Panc1 (cell line): ENCODE data around the gene HIKESHI. TPM values are rescaled to one million over a fixed set of nuclear protein-coding genes. Genes with fewer than 3 reads are reported as not detected.

Experiments used
- ATAC-seq: fragments of 200-7000 bp; cut with Tn5 transposase; 2 replicates; pipeline ENCODE4 v1.9.1; 2020; ENCODE audit warnings: mild to moderate bottlenecking, moderate library complexity
- BruUV-seq: library from RNA; stranded (reverse); fragments of 400-500 nt; replicated peaks from 2 replicates; lab custom pipeline; 2021; lab: Mats Ljungman, UMichigan
- CTCF ChIA-PET: fragments of 300-600 bp; sonication (Branson Sonifier 250); formaldehyde crosslinking; loops from one replicate; lab custom pipeline; 2022; ENCODE audit warnings: antibody characterized with exemption; lab: Charles Lee
- POLR2A ChIA-PET: fragments of 300-600 bp; sonication (Branson Sonifier 250); formaldehyde crosslinking; loops from one replicate; lab custom pipeline; 2022; ENCODE audit warnings: antibody characterized with exemption; lab: Charles Lee
- DNase-seq: peaks from one replicate; pipeline ENCODE4 v3.0.0-alpha.2; 2010; ENCODE audit warnings: low read depth, low spot score
- H3K27ac ChIP-seq: 2 replicates; pipeline ENCODE4 v1.5.1; 2011; ENCODE audit warnings: mild to moderate bottlenecking, low read length, inconsistent platforms
- H3K27me3 ChIP-seq: fragments of 200-500 bp; sonication (Bioruptor generic); 2 replicates; pipeline ENCODE4 v1.6.0; 2014; ENCODE audit warnings: low read length, inconsistent platforms; ENCODE audit not compliant: control insufficient read depth, insufficient read depth
- H3K36me3 ChIP-seq: fragments of 200-500 bp; sonication (Bioruptor generic); 2 replicates; pipeline ENCODE4 v1.5.1; 2014; ENCODE audit warnings: inconsistent platforms, mild to moderate bottlenecking, low read length, moderate library complexity; ENCODE audit not compliant: control insufficient read depth, insufficient read depth
- H3K4me1 ChIP-seq: 2 replicates; pipeline ENCODE4 v1.5.1; 2011; ENCODE audit warnings: inconsistent platforms, mild to moderate bottlenecking, low read length, moderate library complexity; ENCODE audit not compliant: control insufficient read depth, insufficient read depth
- H3K4me3 ChIP-seq, 2 experiments: 2 replicates each; pipeline ENCODE4 v1.5.1; 2011 to 2012; ENCODE audit warnings: low read depth in 2 of 2, low read length in 2 of 2, mild to moderate bottlenecking in 2 of 2, inconsistent platforms in 1 of 2, moderate library complexity in 1 of 2
- H3K9me3 ChIP-seq: fragments of 200-500 bp; sonication (Bioruptor generic); 2 replicates; pipeline ENCODE4 v1.5.1; 2014; ENCODE audit warnings: low read depth, mild to moderate bottlenecking, inconsistent platforms, low read length, moderate library complexity; ENCODE audit not compliant: control insufficient read depth, insufficient read depth
- POLR2AphosphoS5 ChIP-seq: IDR thresholded peaks from 2 replicates; pipeline ENCODE4 v1.6.1; 2012; ENCODE audit warnings: mild to moderate bottlenecking, low read depth, low read length, moderate library complexity
- SIN3A ChIP-seq: IDR thresholded peaks from 2 replicates; pipeline ENCODE4 v1.6.1; 2012; ENCODE audit warnings: low read depth, mild to moderate bottlenecking, low read length, moderate library complexity, borderline replicate concordance; ENCODE audit not compliant: insufficient read depth
- TCF7L2 ChIP-seq: IDR thresholded peaks from 2 replicates; pipeline ENCODE4 v1.6.1; 2011; ENCODE audit warnings: mild to moderate bottlenecking, low read depth, low read length, inconsistent platforms
- in situ Hi-C: cut with HindIII; loops from 2 replicates; pipeline ENCODE4 v1.10.0; 2016; ENCODE audit warnings: low sequenced_read_pairs, low pct_unique_long_range_greater_than_20kb
- intact Hi-C: fragments of 100-400 bp; cut with micrococcal nuclease; formaldehyde crosslinking; loops from one replicate; pipeline ENCODE4 v1.10.0; 2022; ENCODE audit not compliant: unreplicated experiment
- total RNA-seq: library from RNA; stranded (reverse); gene quantifications from one replicate; pipeline ENCODE4 v1.2.1, GENCODE V29; 2021; ENCODE audit not compliant: unreplicated experiment
- TF ChIP-seq, protein P1 (sequence below): fragments of 450-650 bp; IDR thresholded peaks from 2 replicates; pipeline ENCODE4 v1.5.1; 2017; ENCODE audit warnings: mild to moderate bottlenecking
- TF ChIP-seq, protein P2 (sequence below), 2 experiments: IDR thresholded peaks; 2 replicates each; pipeline ENCODE4 v1.6.1; 2011 to 2012; ENCODE audit warnings: low read depth in 2 of 2, control low read depth in 1 of 2, low read length in 1 of 2, mild to moderate bottlenecking in 1 of 2, moderate library complexity in 1 of 2; ENCODE audit not compliant: insufficient read depth in 1 of 2

The HIKESHI gene
- total RNA-seq, 1 experiment from 2014 or later: 61.3 TPM

GRCh38 chr11:86374069-86374468 lies 72.0 kb downstream of the HIKESHI start:
- intact Hi-C loops (loop anchor here (10.0 kb wide), 1 partner anchor 541 kb away; no protein-coding TSS in a partner anchor), in situ Hi-C loops (no loop called here)
- ChIA-PET CTCF (no interaction called here), POLR2A (no interaction called here)
- Histone ChIP-seq H3K27me3 (no peaks in the 10 kb centered on the region), H3K4me3 (no peak overlapping the region), H3K36me3 (no peaks in the 10 kb centered on the region), H3K27ac (no peak overlapping the region), H3K9me3 (no peaks in the 10 kb centered on the region), H3K4me1 (no peaks in the 10 kb centered on the region)
- TF ChIP-seq, protein P1, sequence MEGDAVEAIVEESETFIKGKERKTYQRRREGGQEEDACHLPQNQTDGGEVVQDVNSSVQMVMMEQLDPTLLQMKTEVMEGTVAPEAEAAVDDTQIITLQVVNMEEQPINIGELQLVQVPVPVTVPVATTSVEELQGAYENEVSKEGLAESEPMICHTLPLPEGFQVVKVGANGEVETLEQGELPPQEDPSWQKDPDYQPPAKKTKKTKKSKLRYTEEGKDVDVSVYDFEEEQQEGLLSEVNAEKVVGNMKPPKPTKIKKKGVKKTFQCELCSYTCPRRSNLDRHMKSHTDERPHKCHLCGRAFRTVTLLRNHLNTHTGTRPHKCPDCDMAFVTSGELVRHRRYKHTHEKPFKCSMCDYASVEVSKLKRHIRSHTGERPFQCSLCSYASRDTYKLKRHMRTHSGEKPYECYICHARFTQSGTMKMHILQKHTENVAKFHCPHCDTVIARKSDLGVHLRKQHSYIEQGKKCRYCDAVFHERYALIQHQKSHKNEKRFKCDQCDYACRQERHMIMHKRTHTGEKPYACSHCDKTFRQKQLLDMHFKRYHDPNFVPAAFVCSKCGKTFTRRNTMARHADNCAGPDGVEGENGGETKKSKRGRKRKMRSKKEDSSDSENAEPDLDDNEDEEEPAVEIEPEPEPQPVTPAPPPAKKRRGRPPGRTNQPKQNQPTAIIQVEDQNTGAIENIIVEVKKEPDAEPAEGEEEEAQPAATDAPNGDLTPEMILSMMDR: no peak
- no peak for TF ChIP-seq POLR2AphosphoS5
- no peak for TF ChIP-seq TCF7L2
- TF ChIP-seq SIN3A: no peak
- TF ChIP-seq, protein P2, sequence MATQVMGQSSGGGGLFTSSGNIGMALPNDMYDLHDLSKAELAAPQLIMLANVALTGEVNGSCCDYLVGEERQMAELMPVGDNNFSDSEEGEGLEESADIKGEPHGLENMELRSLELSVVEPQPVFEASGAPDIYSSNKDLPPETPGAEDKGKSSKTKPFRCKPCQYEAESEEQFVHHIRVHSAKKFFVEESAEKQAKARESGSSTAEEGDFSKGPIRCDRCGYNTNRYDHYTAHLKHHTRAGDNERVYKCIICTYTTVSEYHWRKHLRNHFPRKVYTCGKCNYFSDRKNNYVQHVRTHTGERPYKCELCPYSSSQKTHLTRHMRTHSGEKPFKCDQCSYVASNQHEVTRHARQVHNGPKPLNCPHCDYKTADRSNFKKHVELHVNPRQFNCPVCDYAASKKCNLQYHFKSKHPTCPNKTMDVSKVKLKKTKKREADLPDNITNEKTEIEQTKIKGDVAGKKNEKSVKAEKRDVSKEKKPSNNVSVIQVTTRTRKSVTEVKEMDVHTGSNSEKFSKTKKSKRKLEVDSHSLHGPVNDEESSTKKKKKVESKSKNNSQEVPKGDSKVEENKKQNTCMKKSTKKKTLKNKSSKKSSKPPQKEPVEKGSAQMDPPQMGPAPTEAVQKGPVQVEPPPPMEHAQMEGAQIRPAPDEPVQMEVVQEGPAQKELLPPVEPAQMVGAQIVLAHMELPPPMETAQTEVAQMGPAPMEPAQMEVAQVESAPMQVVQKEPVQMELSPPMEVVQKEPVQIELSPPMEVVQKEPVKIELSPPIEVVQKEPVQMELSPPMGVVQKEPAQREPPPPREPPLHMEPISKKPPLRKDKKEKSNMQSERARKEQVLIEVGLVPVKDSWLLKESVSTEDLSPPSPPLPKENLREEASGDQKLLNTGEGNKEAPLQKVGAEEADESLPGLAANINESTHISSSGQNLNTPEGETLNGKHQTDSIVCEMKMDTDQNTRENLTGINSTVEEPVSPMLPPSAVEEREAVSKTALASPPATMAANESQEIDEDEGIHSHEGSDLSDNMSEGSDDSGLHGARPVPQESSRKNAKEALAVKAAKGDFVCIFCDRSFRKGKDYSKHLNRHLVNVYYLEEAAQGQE (IDR thresholded peaks at IDR 0.05; ENCODE audit: insufficient read depth in 1 of 2, low read depth in 2 of 2, low read length in 1 of 2): no peak
- no TSS peak for BruUV-seq
- DNase-seq (no peak), ATAC-seq (no peak)

GRCh38 chr11:86374586-86374985 lies 72.5 kb downstream of the HIKESHI start, which contains the start of gene CCDC81:
Gene CCDC81, plus strand, starts transcription at chr11:86374887. Its CDS starts 277 bp downstream, at chr11:86375164.
- BruUV-seq: no TSS peak

More at GRCh38 chr11:86374586-86374985, 72.5 kb downstream of the HIKESHI start, which contains the start of gene CCDC81:
- no peaks in the 10 kb centered on the region for H3K4me1 ChIP-seq
- no peaks in the 10 kb centered on the region for H3K9me3 ChIP-seq
- no peak within 1 kb of the TSS for H3K4me3 ChIP-seq
- intact Hi-C loops (loop anchor here (10.0 kb wide), 1 partner anchor 540 kb away; no protein-coding TSS in a partner anchor), in situ Hi-C loops (no loop called here)
- TF ChIP-seq SIN3A: no peak
- TF ChIP-seq POLR2AphosphoS5: no peak
- TF ChIP-seq, protein P1: no peak
- no peak for TF ChIP-seq TCF7L2
- TF ChIP-seq, protein P2 (IDR thresholded peaks at IDR 0.05; ENCODE audit: insufficient read depth in 1 of 2, low read depth in 2 of 2, low read length in 1 of 2): no peak
- ChIA-PET POLR2A (no interaction called here), CTCF (no interaction called here)
- no peak within 1 kb of the TSS for H3K27ac ChIP-seq
- H3K36me3 ChIP-seq: no peaks in the 10 kb centered on the region
- no peak for DNase-seq
- ATAC-seq: no peak; the same call in 1 of the 2 replicates
- no peaks in the 10 kb centered on the region for H3K27me3 ChIP-seq
